ENCODE results near the gene GAS2L2.
A peak's percentile ranks its signal among the peaks of the same experiment; 100 is the strongest.

GAS2L2 gene

GRCh38 chr17:35716897-35717465 lies 36.1 kb downstream of the GAS2L2 start:
- no peak for ATAC-seq
- TF ChIP-seq ISL1 (CRISPR knock-in tag; IDR thresholded peaks at IDR 0.05): no peak
- TF ChIP-seq OSR1 (CRISPR knock-in tag; IDR thresholded peaks at IDR 0.05): no peak
- TF ChIP-seq ZNF8 (CRISPR knock-in tag; IDR thresholded peaks at IDR 0.05): no peak
- TF ChIP-seq CSRNP3 (CRISPR knock-in tag; IDR thresholded peaks at IDR 0.05): no peak
- TF ChIP-seq ZNF70 (CRISPR knock-in tag; IDR thresholded peaks at IDR 0.05): no peak
- no peak for TF ChIP-seq ZFP30 (CRISPR knock-in tag; IDR thresholded peaks at IDR 0.05)
- no peak for TF ChIP-seq RARB (CRISPR knock-in tag; IDR thresholded peaks at IDR 0.05)
- TF ChIP-seq GLIS3 (CRISPR knock-in tag; IDR thresholded peaks at IDR 0.05): no peak

GRCh38 chr17:35716173-35716572 lies 36.9 kb downstream of the GAS2L2 start:
- ATAC-seq: no peak
- TF ChIP-seq POU6F1 (CRISPR knock-in tag; IDR thresholded peaks at IDR 0.05; ENCODE audit: borderline replicate concordance, low read depth): no peak
- TF ChIP-seq BACH2 (CRISPR knock-in tag; IDR thresholded peaks at IDR 0.05; ENCODE audit: borderline replicate concordance): no peak
- no peak for TF ChIP-seq CREB5 (CRISPR knock-in tag; IDR thresholded peaks at IDR 0.05; ENCODE audit: low read depth)
- no peak for TF ChIP-seq ZFP30 (CRISPR knock-in tag; IDR thresholded peaks at IDR 0.05)

- TF ChIP-seq ZNF70 (CRISPR knock-in tag; IDR thresholded peaks at IDR 0.05): no peak
- TF ChIP-seq SNAI2 (CRISPR knock-in tag; IDR thresholded peaks at IDR 0.05): no peak
- TF ChIP-seq CREB5 (CRISPR knock-in tag; IDR thresholded peaks at IDR 0.05; ENCODE audit: low read depth): no peak
- no peak for TF ChIP-seq ZNF565 (CRISPR knock-in tag; conservative IDR thresholded peaks at IDR 0.05; ENCODE audit: low read depth)
- TF ChIP-seq ISL1 (CRISPR knock-in tag; IDR thresholded peaks at IDR 0.05): no peak
- TF ChIP-seq TCF4 (CRISPR knock-in tag; IDR thresholded peaks at IDR 0.05; ENCODE audit: borderline replicate concordance): no peak
- no peak for ATAC-seq
Observed at GRCh38 chr17:35715416-35715815, 37.6 kb downstream of the GAS2L2 start.

GRCh38 chr17:35714988-35715387 lies 38.1 kb downstream of the GAS2L2 start:
- TF ChIP-seq GLIS3 (CRISPR knock-in tag; IDR thresholded peaks at IDR 0.05) (no peak), ISL1 (CRISPR knock-in tag; IDR thresholded peaks at IDR 0.05) (peak; percentile 82), TOX (CRISPR knock-in tag; IDR thresholded peaks at IDR 0.05; ENCODE audit: borderline replicate concordance) (no peak), ZFP30 (CRISPR knock-in tag; IDR thresholded peaks at IDR 0.05) (no peak), OSR1 (CRISPR knock-in tag; IDR thresholded peaks at IDR 0.05) (no peak), RARB (CRISPR knock-in tag; IDR thresholded peaks at IDR 0.05) (no peak)
- peak; percentile 51 for ATAC-seq

GRCh38 chr17:35713069-35713728 lies 39.8 kb downstream of the GAS2L2 start:
- TF ChIP-seq ISL1 (CRISPR knock-in tag; IDR thresholded peaks at IDR 0.05): peak; percentile 82
- TF ChIP-seq TSHZ2 (CRISPR knock-in tag; IDR thresholded peaks at IDR 0.05): peak; percentile 95
- TF ChIP-seq ZFP3 (CRISPR knock-in tag; IDR thresholded peaks at IDR 0.05): peak; percentile 67
- peak; percentile 78 for TF ChIP-seq PATZ1 (CRISPR knock-in tag; IDR thresholded peaks at IDR 0.05; ENCODE audit: borderline replicate concordance)
- 0 out of 2 replicates have a peak, but pooled peaks have one; percentile 71 for TF ChIP-seq RARB (CRISPR knock-in tag; IDR thresholded peaks at IDR 0.05)
- TF ChIP-seq TCF4 (CRISPR knock-in tag; IDR thresholded peaks at IDR 0.05; ENCODE audit: borderline replicate concordance): peak; percentile 72; the same call in 1 of the 2 replicates
- no peak for TF ChIP-seq CREB5 (CRISPR knock-in tag; IDR thresholded peaks at IDR 0.05; ENCODE audit: low read depth)
- no peak for TF ChIP-seq GLIS3 (CRISPR knock-in tag; IDR thresholded peaks at IDR 0.05)
- peak; percentile 68; the same call in 1 of the 2 replicates for TF ChIP-seq TOX (CRISPR knock-in tag; IDR thresholded peaks at IDR 0.05; ENCODE audit: borderline replicate concordance)
- ATAC-seq: peak; percentile 86
